GM12873 (cell line): ENCODE measurements around the gene CREB1.

ENCODE experiments used
- TF ChIP-seq, protein P1 (sequence below): IDR thresholded peaks from 2 replicates; pipeline ENCODE4 v1.5.1; 2012; ENCODE audit warnings: low read depth, mild to moderate bottlenecking, moderate library complexity, low read length, control low read depth; ENCODE audit not compliant: insufficient read depth; ENCODE audit errors: missing control alignments

The CREB1 gene

DNA sequence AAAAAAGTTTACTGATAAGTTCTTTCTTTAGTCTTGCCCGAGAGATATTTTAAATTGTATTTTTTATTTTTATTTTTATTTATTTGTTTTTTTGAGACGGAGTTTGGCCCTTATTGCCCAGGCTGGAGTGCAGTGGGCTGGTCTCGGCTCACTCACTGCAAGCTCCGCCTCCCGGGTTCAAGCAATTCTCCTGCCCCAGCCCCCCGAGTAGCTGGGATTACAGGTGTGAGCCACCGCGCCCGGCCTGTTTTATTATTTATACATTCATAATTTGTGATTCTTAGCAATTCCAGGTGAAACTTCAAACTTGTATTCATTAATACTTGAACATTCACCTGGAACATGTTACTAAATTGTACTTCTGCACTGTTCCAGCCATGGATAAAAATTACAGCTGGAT is 2.9 kb downstream of the CREB1 start:
- TF ChIP-seq, protein P1, sequence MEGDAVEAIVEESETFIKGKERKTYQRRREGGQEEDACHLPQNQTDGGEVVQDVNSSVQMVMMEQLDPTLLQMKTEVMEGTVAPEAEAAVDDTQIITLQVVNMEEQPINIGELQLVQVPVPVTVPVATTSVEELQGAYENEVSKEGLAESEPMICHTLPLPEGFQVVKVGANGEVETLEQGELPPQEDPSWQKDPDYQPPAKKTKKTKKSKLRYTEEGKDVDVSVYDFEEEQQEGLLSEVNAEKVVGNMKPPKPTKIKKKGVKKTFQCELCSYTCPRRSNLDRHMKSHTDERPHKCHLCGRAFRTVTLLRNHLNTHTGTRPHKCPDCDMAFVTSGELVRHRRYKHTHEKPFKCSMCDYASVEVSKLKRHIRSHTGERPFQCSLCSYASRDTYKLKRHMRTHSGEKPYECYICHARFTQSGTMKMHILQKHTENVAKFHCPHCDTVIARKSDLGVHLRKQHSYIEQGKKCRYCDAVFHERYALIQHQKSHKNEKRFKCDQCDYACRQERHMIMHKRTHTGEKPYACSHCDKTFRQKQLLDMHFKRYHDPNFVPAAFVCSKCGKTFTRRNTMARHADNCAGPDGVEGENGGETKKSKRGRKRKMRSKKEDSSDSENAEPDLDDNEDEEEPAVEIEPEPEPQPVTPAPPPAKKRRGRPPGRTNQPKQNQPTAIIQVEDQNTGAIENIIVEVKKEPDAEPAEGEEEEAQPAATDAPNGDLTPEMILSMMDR: no peak

DNA sequence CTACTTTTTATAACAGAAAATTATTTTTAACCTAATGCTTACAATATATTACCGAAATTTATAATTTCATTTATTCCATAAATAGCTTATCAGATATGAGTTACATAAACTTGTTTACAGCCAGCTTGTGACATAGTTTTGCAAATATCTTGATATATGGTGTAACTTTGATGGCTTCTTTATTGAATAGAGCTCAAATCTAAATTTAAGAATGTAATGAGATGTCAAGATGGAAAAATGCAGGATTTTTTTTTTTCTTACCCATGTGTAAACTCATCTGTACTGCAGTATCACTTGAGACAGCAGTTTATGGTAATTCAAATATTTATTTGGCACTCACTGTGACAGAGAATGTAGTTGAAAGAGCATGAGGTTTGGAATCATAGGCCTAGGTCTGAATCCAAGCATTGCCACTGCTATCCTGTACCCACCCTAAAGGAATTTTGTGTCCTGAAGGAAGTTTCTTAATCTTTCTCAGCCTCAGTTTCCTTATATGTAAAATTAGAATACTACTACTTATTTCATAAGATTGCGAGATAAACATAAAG is 3.8 kb downstream of the CREB1 start:
- TF ChIP-seq, protein P1: no peak

DNA sequence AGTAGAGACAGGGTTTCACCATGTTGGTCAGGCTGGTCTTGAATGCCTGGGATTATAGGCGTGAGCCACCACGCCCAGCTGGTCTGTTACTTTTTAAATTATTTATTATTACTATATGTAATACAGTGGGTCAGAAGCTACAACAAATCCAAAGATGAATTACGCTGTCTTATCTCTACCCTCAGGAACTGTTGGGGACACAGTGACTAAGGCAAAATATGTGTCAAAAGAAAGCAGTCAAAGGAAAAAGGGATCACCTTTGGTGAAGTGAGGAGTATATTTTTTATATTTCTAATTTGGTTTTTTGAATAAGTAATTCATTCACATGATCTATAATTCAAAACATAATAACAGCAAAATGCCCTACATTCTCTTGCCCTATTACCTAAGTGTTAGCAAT is 4.7 kb downstream of the CREB1 start:
- TF ChIP-seq, protein P1: no peak

DNA sequence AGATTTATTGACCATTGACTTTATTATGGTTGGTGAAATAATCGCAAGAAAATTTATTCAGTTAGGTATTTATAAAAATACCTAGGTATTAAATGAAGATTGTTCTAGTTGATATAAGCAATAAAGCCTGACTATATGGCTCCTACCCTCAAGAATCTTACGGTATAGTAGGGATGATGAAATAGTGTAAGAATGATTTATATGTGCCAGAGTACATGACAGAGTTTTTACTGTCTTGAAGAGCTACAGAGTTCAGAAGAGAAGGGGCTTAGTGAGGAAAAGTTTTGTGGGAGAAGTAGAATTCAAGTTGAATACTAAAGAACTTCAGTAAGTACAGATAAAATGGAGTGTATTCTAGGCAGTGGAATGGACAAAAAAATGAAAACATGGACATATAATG is 9.7 kb downstream of the CREB1 start:
- TF ChIP-seq, protein P1: no peak

DNA sequence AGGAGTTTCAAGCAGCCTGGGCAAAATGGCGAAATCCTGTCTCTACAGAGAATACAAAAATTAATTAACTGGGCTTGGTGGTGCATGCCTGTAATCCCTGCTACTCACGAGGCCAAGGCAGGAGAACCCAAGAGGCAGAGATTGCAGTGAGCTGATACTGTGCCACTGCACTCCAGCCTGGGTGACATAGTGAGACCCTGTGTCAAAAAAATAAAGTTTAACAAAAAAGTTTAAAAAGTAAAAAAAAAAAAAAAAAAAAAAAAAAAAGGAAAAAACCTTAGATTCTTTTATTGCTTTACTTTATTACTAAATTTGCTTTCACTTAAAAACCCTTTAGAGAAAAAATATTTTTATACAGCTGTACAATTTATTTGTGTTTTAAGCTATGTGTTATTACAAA is 10.7 kb downstream of the CREB1 start:
- TF ChIP-seq, protein P1: no peak

DNA sequence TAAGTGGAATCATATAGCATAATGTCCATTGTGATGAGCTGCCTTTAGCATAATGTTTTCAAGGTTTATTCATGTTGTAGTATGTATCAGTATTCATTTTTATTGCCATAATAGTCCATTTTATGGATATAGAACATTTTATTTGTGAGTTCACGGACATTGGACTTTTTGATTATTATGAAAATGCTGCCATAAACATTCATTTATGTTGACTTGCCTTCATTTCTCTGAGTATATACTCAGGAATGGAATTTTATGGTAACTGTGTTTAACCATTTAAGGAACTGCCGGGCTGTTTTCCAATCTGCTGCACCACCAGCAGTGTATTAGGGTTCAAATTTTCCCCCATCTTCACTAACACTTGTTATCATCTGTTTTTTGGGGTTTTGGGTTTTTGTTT is 12.2 kb downstream of the CREB1 start:
- TF ChIP-seq, protein P1: no peak

DNA sequence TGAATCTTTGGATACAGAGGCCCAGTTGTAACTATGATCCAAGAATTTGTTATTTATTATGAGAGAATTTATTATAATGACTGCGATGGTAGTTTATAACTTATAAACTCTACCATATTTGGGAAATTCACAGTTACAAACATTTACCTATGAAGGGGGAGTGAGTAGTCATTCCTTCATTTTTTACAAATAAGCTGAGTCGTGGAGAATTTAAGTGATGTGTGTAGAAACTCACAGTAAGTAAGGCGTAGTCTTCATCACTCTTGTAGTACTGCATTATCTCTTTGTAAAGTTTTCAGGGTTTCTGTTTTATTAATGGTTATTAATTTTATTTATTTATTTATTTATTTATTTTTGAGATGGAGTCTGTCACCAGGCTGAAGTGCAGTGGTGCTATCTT is 13.5 kb downstream of the CREB1 start:
- TF ChIP-seq, protein P1: no peak
